Ovary (tissue), 9 donors: ENCODE results near the gene NUBP2. TPM values are rescaled to one million over a fixed set of nuclear protein-coding genes. Genes with fewer than 3 reads are reported as not detected.
A peak's percentile ranks its signal among the peaks of the same experiment; 100 is the strongest.

Source experiments
- DNase-seq, 5 donors: peaks; one replicate each; pipeline ENCODE4 v3.0.0-alpha.2; 2019 to 2020
- H3K27ac ChIP-seq, 2 donors: fragments of 200-600 bp; one replicate each; pipeline versions ENCODE4 v1.5.1 to v1.8.0; 2019 to 2022
- H3K27me3 ChIP-seq: fragments of 200-600 bp; one replicate; pipeline ENCODE4 v1.8.0; 2022
- H3K36me3 ChIP-seq: fragments of 200-600 bp; sonication (generic); one replicate; pipeline ENCODE4 v1.5.1; 2019
- H3K4me1 ChIP-seq: one replicate; pipeline ENCODE4 v1.8.1; 2013; ENCODE audit warnings: mild to moderate bottlenecking, moderate library complexity; ENCODE audit not compliant: insufficient read depth
- H3K4me3 ChIP-seq: fragments of 200-600 bp; sonication (generic); one replicate; pipeline ENCODE4 v1.5.1; 2017
- H3K9me3 ChIP-seq, 2 donors: fragments of 200-600 bp in 1 of 2; sonication (generic) in 1 of 2; one replicate each; pipeline versions ENCODE4 v1.5.1 to v1.8.1; 2013 to 2019; ENCODE audit warnings: mild to moderate bottlenecking in 1 of 2, moderate library complexity in 1 of 2
- EP300 ChIP-seq: sonication (generic); formaldehyde crosslinking; IDR thresholded peaks from one replicate; pipeline ENCODE4 v1.6.1; 2017; ENCODE audit warnings: antibody characterized with exemption
- POLR2A ChIP-seq: fragments of 450-650 bp; IDR thresholded peaks from one replicate; pipeline ENCODE4 v1.6.1; 2017; ENCODE audit warnings: antibody characterized with exemption, mild to moderate bottlenecking, moderate library complexity
- WGBS, 3 donors: extraction: QIAGEN DNeasy Blood & Tissue Kit in 1 of 3; methylation state at CpG; one replicate each; pipeline versions ENCODE4 v1.1.5 to v1.1.7; 2013 to 2017; 5-methylcytosine and 5-hydroxymethylcytosine counted together
- intact Hi-C, 4 donors: fragments of 100-400 bp; cut with DNase I; formaldehyde crosslinking; loops; one replicate each; pipeline versions ENCODE4 v1.11.0 to v1.15.1; 2022 to 2023
- polyA plus RNA-seq, 2 donors: library from polyadenylated mRNA; stranded (reverse); fragments of 200-250 nt in 1 of 2; fragments of 350-450 nt in 1 of 2; fragmentation: Illumina TruSeq in 1 of 2; extraction: RNeasy Lipid Tissue Mini Kit (QIAGEN cat#74804) in 1 of 2; gene quantifications; one replicate each; pipeline ENCODE4 v1.2.3, GENCODE V29; 2013 to 2014
- total RNA-seq, 7 donors: library from RNA; depleted of rRNA in 2 of 7; stranded (reverse); fragments of >200 nt in 2 of 7; fragmentation: NEBNext Ultra II Directional in 3 of 7; extraction: Animal tissue kit (Norgen Biotek cat#: 25700) in 3 of 7; gene quantifications; one replicate each; pipeline versions ENCODE4 v1.1.0 to v1.2.4, GENCODE V29; 2016 to 2023
- TF ChIP-seq, protein P1 (sequence below), 3 donors: fragments of 450-650 bp in 2 of 3; fragments of 200-600 bp in 1 of 3; IDR thresholded peaks; one replicate each; pipeline versions ENCODE4 v1.5.1 to v1.8.0; 2016 to 2022; ENCODE audit warnings: antibody characterized with exemption in 3 of 3, mild to moderate bottlenecking in 1 of 3
- donor health status: DM: no; HTN: no; CAD: no; lungs with moderate emphysema.
- donor health status: DM: no; HTN: no; CAD: no.
- donor health status: Bipolar disorder and iron deficiency.
- donor health status: DM: yes; HTN: yes; CAD: no.
- donor health status: DM: no; HTN: no; CAD: no.
- donor health status: DM: yes; HTN: yes; CAD: no.

NUBP2 gene
- total and polyA plus RNA-seq, 9 donors = 0.50 to 76.5 (median 52.3) TPM

DNA sequence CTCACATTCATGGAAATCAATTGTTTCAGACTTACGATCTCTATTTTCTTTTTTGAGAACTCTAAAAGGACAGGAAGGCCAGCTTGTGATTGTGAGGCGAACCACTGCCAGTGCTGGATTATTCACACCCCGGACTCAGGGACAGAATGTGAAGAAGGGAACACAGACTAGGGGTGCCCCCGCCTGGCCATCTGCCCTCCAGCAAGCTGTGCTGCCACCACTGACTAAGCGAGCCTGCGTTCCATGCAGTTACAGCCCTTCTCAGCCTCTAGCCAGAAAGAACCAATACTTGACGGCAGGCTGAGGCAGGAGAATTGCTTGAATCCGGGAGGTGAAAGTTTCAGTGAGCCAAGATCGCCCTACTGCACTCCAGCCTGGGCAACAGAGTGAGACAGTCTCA lies 41.1 kb downstream of the NUBP2 start:
- no peak overlapping the region for H3K27ac ChIP-seq
- no peaks in the 10 kb centered on the region for H3K36me3 ChIP-seq
- no peak overlapping the region for H3K4me3 ChIP-seq
- H3K9me3 ChIP-seq = no peaks in the 10 kb centered on the region
- peaks cover 5% of the 10 kb centered on the region for H3K4me1 ChIP-seq
- no peaks in the 10 kb centered on the region for H3K27me3 ChIP-seq
- intact Hi-C loops = no loop called here
- 61 to 68% (median 68%) methylated on average over 9 of the region's 9 CpGs for WGBS, 3 donors
- TF ChIP-seq POLR2A (no peak), EP300 (no peak)
- TF ChIP-seq, protein P1, sequence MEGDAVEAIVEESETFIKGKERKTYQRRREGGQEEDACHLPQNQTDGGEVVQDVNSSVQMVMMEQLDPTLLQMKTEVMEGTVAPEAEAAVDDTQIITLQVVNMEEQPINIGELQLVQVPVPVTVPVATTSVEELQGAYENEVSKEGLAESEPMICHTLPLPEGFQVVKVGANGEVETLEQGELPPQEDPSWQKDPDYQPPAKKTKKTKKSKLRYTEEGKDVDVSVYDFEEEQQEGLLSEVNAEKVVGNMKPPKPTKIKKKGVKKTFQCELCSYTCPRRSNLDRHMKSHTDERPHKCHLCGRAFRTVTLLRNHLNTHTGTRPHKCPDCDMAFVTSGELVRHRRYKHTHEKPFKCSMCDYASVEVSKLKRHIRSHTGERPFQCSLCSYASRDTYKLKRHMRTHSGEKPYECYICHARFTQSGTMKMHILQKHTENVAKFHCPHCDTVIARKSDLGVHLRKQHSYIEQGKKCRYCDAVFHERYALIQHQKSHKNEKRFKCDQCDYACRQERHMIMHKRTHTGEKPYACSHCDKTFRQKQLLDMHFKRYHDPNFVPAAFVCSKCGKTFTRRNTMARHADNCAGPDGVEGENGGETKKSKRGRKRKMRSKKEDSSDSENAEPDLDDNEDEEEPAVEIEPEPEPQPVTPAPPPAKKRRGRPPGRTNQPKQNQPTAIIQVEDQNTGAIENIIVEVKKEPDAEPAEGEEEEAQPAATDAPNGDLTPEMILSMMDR (IDR thresholded peaks at IDR 0.05) = no peak
- no peak for DNase-seq

DNA sequence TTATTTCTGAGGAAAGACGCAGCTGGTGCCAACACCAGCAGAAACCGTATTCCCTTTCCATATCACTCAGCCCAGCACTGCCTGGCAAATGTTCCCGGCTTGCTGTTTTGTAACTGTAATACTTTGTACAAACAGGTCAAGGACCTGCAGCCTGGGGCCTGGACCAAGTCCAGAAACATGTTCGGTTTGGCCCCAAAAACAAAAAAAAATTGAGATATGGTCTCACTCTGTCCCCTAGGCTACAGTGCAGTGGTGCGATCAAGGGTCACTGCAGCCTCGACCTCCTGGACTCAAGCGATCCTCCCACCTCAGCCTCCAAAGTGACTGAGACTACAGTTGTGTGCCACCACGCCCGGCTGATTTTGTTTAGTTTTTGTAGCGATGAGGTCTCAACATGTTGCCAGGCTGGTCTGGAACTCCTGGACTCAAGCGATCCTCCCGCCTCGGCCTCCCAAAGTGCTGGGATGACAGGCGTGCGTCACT lies 42.7 kb downstream of the NUBP2 start:
- Histone ChIP-seq H3K4me3 (peak overlapping the region; percentile 88), H3K27ac (peak overlapping the region in 1 of 2 donors; percentile 48), H3K27me3 (no peaks in the 10 kb centered on the region), H3K4me1 (peaks cover 7% of the 10 kb centered on the region), H3K9me3 (no peaks in the 10 kb centered on the region), H3K36me3 (no peaks in the 10 kb centered on the region)
- intact Hi-C loops = no loop called here
- WGBS, 3 donors = 47 to 61% (median 56%) methylated on average over 15 of the region's 15 CpGs
- TF ChIP-seq EP300 (no peak), POLR2A (no peak)
- TF ChIP-seq, protein P1 (IDR thresholded peaks at IDR 0.05) = no peak
- DNase-seq = peak in 3 of 5 donors; percentile 47 to 64 (median 49)

DNA sequence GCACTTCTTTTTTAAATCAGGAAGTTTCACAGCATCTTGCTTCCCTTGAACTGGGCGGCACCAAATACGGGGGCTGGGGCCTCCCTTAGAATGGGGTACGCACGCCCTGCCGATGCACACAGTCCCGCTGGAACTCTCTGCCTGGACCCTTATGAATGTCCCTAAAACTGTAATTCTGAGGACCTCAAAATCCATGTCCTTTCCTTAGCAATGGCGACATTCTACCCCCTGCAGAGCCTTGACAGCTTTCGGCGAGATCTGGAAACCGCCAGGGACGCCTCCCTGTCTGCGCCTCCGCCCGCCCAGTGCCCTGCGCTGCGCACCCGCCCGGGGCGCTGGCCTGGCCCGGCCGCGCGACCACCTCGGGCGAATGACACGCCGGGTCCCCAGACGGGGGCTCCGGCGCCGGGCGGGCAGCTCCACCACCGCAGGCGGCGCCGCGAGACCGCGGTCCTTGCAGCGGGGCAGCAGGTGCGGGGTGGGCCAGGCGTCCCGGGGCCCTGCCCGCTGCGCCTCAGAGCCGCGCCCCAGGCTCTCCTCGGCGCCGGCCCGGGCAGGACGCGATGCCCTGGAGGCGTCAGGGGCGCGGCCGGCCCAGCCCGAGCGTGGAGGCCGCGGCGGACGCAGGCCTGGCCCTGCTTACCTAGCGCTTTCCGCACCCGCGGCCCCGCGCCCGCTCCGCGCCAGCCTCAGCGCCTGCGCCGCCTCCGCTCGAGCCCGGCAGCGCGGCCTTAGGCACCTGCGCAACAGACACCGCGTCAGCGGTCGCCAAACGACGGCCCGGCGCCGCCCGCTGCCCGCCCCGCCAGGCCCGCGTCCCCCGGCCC lies 43.3 kb downstream of the NUBP2 start:
- H3K9me3 ChIP-seq = no peaks in the 10 kb centered on the region
- H3K4me1 ChIP-seq = peaks cover 7% of the 10 kb centered on the region
- DNase-seq = peak in 1 of 5 donors; percentile 38
- intact Hi-C loops = no loop called here
- TF ChIP-seq, protein P1 (IDR thresholded peaks at IDR 0.05) = peak in 1 of 3 donors; percentile 19
- TF ChIP-seq POLR2A = no peak
- no peaks in the 10 kb centered on the region for H3K27me3 ChIP-seq
- H3K27ac ChIP-seq = peak overlapping the region in 1 of 2 donors; percentile 48
- no peaks in the 10 kb centered on the region for H3K36me3 ChIP-seq
- peak overlapping the region; percentile 88 for H3K4me3 ChIP-seq
- WGBS, 3 donors = 1 to 6% (median 5%) methylated on average over 21 to 96 of the region's 96 CpGs

DNA sequence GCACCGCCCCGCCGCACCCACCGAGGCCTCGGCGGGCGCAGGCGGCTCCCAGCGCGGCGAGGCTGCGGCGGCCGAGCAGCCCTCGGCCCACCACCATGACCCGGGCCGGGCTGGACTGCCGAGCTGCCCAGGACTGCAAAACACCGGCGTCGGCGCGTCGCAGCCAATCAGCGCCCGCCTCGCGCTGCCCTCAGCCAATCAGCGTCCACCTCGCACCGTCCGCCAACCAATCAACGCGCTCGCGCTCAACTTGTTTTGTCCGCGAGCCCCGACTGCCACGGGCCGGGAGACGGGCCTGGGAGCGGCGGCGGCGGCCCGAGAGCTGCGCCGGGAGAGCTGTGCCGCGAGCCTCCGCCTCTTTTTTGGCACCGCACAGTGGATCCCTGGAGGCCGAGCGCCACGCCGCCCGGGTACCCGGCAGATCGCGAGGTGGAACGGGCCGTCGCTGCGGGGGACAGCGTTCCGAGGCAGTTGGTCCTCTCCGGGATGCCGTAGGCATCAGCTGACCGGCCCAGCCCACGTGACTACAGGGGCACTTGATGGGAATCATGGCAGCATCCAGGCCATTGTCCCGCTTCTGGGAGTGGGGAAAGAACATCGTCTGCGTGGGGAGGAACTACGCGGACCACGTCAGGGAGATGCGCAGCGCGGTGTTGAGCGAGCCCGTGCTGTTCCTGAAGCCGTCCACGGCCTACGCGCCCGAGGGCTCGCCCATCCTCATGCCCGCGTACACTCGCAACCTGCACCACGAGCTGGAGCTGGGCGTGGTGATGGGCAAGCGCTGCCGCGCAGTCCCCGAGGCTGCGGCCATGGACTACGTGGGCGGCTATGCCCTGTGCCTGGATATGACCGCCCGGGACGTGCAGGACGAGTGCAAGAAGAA lies 44.2 kb downstream of the NUBP2 start, which contains the start of the genes FAHD1 and HAGH:
FAHD1 (plus strand) TSS at position 516 of the 883 bp plus-strand sequence; CDS start at position 549, 33 bp downstream.
HAGH (minus strand) TSS at position 135 of the 883 bp plus-strand sequence; CDS start at position 97, 38 bp downstream.
- no peaks in the 10 kb centered on the region for H3K36me3 ChIP-seq
- H3K27ac ChIP-seq = peak within 1 kb of the TSS in 1 of 2 donors; percentile 56
- H3K9me3 ChIP-seq = no peaks in the 10 kb centered on the region
- WGBS, 3 donors = 0% methylated on average over 56 to 104 of the region's 104 CpGs
- H3K4me3 ChIP-seq = peak within 1 kb of the TSS; percentile 88
- TF ChIP-seq, protein P1 (IDR thresholded peaks at IDR 0.05) = peak in 2 of 3 donors; percentile 17 to 19
- TF ChIP-seq EP300 (no peak), POLR2A (peak; percentile 43)
- no peaks in the 10 kb centered on the region for H3K27me3 ChIP-seq
- peaks cover 7% of the 10 kb centered on the region for H3K4me1 ChIP-seq
- intact Hi-C loops = no loop called here
- peak; percentile 90 to 96 (median 92) for DNase-seq
